PFSK-1 (cell line): ENCODE data around the gene MYBBP1A.

Experiments
- FOXP2 ChIP-seq: optimal IDR thresholded peaks from 2 replicates; pipeline ENCODE3; 2011; ENCODE audit warnings: borderline replicate concordance, control low read depth, inconsistent platforms; ENCODE audit not compliant: insufficient read depth; ENCODE audit errors: extremely low read length, extremely low read depth
- POLR2AphosphoS5 ChIP-seq: IDR thresholded peaks from 2 replicates; pipeline ENCODE4 v1.6.1; 2012; ENCODE audit warnings: low read depth, mild to moderate bottlenecking, control low read depth, low read length, moderate library complexity
- SIN3A ChIP-seq: IDR thresholded peaks from 2 replicates; pipeline ENCODE4 v1.6.1; 2012; ENCODE audit warnings: mild to moderate bottlenecking, low read length, moderate library complexity, borderline replicate concordance; ENCODE audit not compliant: insufficient read depth
- TAF1 ChIP-seq: IDR thresholded peaks from 2 replicates; pipeline ENCODE4 v1.6.1; 2012; ENCODE audit warnings: low read length, control low read depth, borderline replicate concordance; ENCODE audit not compliant: insufficient read depth
- TF ChIP-seq, protein P1 (sequence below), 2 experiments: IDR thresholded peaks; 2 replicates each; pipeline versions ENCODE4 v1.6.1 to v1.8.0; 2011 to 2012; ENCODE audit warnings: low read depth in 2 of 2, low read length in 2 of 2, control low read depth in 1 of 2, inconsistent platforms in 1 of 2, mild to moderate bottlenecking in 1 of 2, moderate library complexity in 1 of 2; ENCODE audit not compliant: insufficient read depth in 1 of 2

MYBBP1A gene

DNA sequence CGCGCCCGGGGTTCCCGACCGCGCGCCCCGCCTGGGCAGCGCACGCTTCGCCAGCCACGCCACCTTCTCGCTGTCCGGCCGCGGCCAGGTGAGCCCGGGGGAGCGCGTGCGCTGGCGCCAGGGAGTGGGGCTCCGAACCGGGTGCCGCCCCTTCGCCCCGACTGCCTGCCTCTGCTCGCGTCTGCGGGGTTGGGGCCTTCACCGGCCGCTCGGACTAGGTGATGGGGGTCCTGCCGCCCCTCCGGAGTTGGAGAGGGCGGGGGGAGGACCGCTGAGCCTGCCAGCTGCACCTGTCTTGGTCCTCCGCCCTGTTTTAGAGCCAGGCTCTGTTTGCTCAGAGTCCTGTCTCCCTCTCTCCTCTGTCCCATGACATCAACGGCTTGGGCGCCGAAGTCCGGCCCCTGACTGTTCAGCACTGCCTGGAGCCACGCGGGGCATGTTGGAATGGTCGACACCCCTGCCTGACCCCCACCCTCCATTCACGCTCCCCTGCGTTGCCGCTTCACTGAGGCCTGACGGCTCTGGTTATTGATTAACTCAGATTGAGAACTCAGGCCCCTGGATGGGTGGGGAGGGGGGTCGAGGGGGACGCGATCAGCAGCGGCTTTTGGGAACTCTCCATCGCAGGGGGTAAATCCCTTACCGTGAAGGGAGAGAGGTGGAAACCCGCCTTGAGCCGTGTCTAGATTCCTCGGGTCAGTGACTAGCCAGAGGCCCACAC lies 29.9 kb upstream of the MYBBP1A start:
- TF ChIP-seq TAF1 (no peak), SIN3A (no peak), FOXP2 (no peak), POLR2AphosphoS5 (no peak)
- TF ChIP-seq, protein P1, sequence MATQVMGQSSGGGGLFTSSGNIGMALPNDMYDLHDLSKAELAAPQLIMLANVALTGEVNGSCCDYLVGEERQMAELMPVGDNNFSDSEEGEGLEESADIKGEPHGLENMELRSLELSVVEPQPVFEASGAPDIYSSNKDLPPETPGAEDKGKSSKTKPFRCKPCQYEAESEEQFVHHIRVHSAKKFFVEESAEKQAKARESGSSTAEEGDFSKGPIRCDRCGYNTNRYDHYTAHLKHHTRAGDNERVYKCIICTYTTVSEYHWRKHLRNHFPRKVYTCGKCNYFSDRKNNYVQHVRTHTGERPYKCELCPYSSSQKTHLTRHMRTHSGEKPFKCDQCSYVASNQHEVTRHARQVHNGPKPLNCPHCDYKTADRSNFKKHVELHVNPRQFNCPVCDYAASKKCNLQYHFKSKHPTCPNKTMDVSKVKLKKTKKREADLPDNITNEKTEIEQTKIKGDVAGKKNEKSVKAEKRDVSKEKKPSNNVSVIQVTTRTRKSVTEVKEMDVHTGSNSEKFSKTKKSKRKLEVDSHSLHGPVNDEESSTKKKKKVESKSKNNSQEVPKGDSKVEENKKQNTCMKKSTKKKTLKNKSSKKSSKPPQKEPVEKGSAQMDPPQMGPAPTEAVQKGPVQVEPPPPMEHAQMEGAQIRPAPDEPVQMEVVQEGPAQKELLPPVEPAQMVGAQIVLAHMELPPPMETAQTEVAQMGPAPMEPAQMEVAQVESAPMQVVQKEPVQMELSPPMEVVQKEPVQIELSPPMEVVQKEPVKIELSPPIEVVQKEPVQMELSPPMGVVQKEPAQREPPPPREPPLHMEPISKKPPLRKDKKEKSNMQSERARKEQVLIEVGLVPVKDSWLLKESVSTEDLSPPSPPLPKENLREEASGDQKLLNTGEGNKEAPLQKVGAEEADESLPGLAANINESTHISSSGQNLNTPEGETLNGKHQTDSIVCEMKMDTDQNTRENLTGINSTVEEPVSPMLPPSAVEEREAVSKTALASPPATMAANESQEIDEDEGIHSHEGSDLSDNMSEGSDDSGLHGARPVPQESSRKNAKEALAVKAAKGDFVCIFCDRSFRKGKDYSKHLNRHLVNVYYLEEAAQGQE (IDR thresholded peaks at IDR 0.05; ENCODE audit: insufficient read depth in 1 of 2, low read depth in 2 of 2, low read length in 2 of 2), result no peak

DNA sequence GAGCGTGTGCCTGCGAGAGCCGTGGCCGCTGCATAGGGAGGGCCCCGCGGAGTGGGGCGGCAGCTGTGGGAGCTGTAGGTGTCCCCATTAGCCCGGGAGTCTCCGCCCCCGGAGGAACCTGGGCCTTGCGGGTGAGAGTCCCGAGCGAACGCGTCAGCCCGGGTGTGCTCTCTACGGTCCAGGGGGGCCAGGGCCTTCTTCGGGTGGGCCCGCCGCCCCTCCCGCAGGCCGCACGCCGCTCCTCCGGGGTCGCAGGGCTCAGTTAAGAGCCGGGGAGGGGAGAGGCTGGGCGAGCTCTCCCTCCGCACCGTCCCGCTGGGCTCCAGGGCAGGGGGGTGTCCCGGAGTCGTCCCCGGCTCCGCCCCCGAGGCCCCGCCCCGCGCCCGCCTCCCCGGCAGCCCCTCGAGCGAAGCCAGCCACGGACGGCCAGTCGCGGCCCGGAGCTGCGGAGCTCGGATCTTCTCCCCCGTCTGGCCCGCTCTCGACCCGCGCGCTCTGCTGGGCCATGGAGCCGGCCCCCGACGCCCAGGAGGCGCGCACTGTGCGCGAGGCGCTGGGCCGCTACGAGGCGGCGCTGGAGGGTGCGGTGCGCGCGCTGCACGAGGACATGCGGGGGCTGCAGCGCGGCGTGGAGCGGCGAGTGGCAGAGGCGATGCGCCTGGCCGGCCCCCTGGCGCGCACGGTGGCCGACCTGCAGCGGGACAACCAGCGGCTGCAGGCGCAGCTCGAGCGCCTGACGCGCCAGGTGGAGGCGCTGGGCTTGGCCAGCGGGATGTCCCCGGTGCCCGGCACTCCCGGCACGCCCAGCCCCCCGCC lies 29.1 kb upstream of the MYBBP1A start, which contains the start of gene SMTNL2:
SMTNL2 (plus strand) TSS at position 429 of the 816 bp plus-strand sequence; CDS start at position 506, 77 bp downstream.
- TF ChIP-seq POLR2AphosphoS5, result no peak
- TF ChIP-seq SIN3A, result no peak
- TF ChIP-seq TAF1, result no peak
- TF ChIP-seq, protein P1 (IDR thresholded peaks at IDR 0.05; ENCODE audit: insufficient read depth in 1 of 2, low read depth in 2 of 2, low read length in 2 of 2), result no peak
- TF ChIP-seq FOXP2, result no peak

DNA sequence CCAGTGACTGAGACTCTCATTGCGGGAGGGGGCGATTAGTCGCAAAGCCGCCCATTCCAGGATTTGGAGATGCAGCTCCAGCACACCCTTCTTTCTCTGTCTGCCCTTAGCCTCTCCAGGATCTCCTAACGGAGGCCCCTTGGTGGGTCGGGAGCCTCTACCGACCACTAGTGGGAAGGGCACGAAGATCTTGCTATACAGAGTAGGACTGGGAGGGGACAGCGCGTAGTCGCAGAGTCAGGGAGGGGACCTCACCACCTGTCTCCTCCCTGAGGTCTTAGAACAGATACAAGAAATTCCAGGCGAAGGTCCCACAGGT lies 28.6 kb upstream of the MYBBP1A start:
- no peak for TF ChIP-seq FOXP2
- TF ChIP-seq TAF1, result no peak
- no peak for TF ChIP-seq SIN3A
- TF ChIP-seq, protein P1 (IDR thresholded peaks at IDR 0.05; ENCODE audit: insufficient read depth in 1 of 2, low read depth in 2 of 2, low read length in 2 of 2), result no peak
- TF ChIP-seq POLR2AphosphoS5, result no peak

DNA sequence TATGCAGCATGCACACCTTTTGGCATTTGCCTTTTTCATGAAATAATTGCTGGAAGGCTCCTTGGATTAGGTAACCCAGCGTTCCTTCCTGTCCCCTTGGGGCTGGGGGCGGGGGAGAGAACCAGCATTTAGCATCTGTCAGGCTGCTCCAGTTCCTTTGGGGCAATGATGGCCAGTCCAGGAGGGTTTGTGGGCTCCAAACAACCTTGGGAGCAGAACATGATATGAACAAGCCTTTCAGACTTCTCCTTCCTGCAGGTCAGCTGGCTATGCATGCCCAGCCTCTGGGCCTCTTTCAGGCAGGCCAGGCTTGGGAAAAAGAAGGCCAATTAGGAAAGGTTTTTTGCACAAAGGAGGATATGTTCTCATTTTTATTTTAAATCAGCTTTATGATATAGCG lies 28.0 kb upstream of the MYBBP1A start:
- TF ChIP-seq, protein P1 (IDR thresholded peaks at IDR 0.05; ENCODE audit: insufficient read depth in 1 of 2, low read depth in 2 of 2, low read length in 2 of 2), result no peak
